ENCODE data around the gene SLC2A13.
"Not testable (repeated sequence)": the region's sequence is repeated elsewhere in the genome, so short reads cannot be mapped to it uniquely, and the experiment has no call there.

Gene SLC2A13

DNA sequence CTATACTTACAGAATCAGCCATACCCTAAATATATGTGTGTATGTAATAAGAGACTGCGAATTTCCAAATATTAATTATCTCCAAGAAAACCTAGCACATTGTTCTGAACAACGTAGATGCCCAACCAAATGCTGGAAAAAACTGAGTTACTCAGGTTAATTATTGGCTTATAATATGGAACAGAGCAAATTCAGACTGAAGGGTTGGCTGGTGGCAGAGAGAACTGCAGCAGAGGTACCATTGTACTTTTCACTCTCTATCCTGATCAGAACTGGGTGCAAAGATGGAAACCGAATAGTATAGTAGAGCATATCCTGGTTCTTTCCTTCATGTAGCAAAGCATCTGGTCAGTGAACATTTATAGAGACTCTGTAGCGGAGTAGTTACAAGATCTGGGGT is 185.7 kb downstream of the SLC2A13 start:
- no peak for DNase-seq

DNA sequence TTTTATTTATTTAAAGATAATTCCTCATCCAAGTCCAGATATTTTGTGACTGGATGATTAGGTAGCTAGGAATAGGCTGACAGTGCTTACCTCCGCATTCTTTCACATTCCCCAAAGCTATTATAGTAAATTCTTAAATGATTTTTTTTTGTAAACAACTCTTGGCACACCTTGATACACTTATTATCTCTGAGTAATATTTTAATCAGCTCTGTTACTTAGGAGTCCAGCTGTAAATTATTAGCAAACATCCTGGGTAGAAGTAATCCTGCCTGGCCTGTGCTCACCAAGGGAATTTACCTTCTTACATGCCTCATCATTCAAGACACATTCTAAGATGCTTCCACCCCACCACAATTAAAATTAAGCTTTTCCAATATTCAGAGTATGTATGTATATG is 186.1 kb downstream of the SLC2A13 start:
- DNase-seq: no peak

DNA sequence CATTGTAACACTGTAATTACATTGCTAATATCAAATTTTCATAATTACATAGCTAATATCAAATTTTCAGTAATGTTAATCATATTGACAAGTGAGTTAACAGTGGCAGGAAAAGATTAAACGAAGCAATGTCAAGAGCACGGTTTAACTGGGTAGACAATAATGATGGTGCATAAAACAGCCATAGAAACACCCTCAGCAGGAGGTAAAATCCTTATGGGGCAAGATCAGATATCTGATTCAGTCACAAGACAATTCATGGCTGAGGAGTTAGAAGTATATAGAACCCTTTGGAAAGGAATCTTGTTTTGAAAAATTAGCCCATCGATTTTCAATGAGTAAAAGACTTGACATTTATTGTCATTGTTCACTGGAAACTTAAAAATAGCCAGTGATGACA is 190.6 kb downstream of the SLC2A13 start:
- DNase-seq: no peak

DNA sequence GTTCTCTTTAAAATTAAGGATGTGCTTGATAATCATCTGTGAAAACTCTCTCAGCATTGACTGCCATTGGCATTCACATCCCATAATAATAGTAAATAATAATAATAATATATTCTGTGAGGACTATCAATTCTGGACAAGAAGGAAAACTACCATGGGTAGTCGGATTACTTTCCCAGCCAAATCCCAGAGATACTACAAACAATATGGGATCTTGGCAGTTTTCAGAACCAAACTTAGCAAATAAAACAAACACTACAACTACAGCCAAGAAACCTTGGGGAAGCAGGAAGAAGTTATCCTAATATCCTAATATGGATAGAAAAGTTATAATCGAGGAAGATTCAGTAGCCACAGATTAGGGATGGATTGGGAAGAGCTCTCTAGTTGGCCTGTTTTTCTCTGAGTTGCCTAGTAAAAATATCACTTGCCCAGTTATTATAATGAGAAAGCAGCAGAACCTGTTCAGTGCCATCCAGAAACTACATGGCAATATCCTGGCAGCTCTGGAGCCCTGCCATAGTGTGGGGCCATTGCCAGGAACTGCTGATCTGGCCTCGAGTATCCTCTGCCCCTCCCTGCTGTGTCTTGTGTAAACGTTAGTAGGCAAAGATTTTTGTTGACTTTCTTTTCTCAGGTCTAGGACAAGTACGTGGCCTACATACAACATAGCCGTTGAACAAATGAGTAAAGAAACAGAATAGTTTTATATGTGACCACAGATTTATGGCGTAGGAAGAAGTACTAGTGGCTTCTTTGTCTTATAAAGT is 193.5 kb downstream of the SLC2A13 start:
- DNase-seq: no peak

- DNase-seq: no peak
These were observed 199.6 kb downstream of the SLC2A13 start for GRCh38 chr12:39906237-39906636.

DNA sequence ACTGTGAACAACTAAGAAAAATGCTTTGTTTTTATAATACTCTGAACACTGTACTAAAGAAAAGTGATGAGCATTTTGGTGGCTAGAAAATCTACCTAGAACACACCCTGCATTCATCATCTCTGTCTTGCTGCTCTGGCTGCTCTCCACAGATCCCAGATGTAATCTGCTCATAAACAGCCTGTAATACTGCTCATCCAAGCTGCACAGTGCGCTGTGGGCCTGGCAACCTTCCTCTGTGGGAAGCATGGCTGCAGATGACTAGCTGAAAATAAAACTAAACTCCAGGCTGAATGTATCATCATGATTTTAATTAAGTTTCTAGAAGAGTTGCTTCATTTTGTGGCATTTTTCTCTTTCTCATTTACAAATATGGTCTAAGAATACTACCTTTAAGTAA is 200.7 kb downstream of the SLC2A13 start:
- DNase-seq: no peak

- no peak for DNase-seq
These were observed 203.1 kb downstream of the SLC2A13 start for GRCh38 chr12:39902821-39903220.

GRCh38 chr12:39897315-39897714 is 208.6 kb downstream of the SLC2A13 start:
- no peak for DNase-seq

DNA sequence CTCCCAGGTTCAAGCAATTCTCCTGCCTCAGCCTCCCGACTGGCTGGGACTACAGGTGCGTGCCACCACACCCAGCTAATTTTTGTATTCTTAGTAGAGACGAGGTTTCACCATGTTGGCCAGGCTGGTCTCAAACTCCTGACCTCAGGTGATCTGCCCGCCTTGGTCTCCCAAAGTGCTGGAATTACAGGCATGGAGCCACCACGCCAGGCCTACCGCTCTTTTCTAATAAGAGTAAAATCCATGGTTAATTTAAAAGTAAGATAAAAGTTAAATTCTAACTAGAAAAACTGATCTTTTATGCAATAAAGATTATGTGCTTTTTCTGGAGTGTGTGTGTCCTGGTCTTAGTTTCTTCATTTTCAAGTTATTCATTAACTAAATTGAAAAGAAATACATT is 212.5 kb downstream of the SLC2A13 start:
- not testable (repeated sequence) for DNase-seq

- DNase-seq: no peak
These were observed 213.7 kb downstream of the SLC2A13 start for GRCh38 chr12:39892146-39892545.

DNA sequence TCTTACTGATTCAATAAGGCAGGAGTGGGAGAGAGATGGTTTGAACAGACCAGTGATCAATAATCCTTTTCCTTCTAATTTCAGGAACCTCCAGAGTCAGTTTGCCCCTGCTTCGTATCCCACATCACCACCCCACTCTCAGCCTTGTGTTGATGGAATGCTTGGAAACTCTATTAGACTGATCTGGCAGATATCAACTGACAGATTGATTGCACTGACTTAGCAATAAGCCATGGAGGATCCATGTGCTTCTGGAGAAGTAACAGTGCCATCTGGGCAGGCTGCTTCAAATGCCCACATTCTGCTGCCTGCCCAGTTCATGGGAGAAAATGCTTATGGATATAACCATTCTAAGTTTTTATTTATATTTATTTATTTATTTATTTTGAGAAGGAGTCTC is 218.0 kb downstream of the SLC2A13 start:
- DNase-seq: no peak

DNA sequence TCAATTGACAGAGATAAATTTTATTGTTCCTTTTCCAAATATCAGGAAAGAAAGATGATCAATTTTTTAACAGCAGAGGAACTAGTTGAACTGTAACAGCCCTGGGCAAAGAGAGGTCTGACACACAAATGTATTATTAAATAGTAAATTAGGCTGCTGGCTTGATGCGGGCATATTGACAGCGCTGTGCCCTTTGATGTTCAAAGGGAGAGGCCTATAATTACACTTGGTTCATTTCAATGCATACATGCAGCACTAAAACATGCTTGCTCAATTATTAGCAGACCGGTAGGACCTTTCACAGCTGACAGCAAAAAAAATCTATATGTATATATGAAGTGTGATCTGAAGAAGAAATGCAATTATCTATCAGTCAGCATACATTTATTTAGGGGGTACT is 219.8 kb downstream of the SLC2A13 start:
- no peak for DNase-seq

- DNase-seq: no peak
These were observed 221.2 kb downstream of the SLC2A13 start for GRCh38 chr12:39884616-39885125.

GRCh38 chr12:39883411-39883810 is 222.5 kb downstream of the SLC2A13 start:
- no peak for DNase-seq

DNA sequence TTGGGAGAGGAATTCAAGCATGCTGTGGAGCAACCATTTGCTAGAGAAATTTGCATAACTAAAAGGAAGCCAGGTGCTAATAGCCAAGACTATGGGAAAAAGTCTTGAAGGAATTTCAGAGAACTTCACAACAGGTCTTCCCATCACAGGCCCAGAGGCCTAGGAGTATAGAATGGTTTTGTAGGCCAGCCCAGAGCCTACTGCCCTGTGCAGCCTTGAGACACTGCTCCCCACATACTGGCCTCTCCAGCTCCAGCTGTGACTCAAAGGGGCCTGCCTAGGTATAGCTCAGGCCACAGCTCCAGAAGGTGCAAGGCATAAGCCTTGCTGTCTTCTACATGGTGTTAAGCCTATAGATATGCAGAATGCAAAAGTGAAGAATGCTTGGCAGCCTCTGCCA is 227.1 kb downstream of the SLC2A13 start:
- no peak for DNase-seq

GRCh38 chr12:39875721-39876120 is 230.2 kb downstream of the SLC2A13 start:
- DNase-seq: no peak

DNA sequence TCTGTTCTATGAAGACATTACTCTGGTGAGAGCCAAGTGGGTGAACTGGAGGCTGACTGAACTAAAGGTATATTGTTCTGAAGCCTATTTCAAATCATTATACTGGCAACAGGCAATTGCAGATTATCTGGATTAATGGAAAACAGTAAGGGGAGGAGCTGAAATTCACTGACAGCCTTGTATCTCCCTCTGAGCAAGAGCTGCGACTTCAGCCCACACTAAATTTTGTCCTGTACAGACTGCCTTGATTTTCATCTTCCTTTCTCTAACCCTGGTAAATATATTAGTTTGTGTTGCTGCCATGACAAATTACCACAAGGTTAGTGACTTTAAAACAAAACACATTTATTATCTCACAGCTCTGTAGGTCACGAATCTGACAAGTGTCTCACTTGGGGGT is 231.1 kb downstream of the SLC2A13 start:
- no peak for DNase-seq

DNA sequence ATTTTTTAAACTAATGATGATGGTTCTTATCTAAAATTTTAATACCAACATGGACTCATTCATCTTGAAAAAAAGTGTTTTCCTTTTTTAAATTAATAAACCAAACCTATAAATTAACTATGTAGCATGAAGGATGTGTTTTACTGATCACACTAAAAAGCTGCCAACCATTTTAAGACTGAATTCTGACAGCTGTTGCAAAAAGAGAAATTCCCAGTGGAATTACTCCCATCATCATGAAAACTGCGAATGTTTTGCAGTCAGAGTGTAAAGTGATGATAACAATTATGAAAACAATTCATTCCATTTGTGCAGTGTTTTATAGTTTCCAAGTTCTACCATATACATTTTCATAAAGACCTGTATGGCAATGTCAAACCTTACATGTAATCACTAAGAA is 232.8 kb downstream of the SLC2A13 start:
- DNase-seq: no peak

GRCh38 chr12:39872425-39872824 is 233.5 kb downstream of the SLC2A13 start:
- no peak for DNase-seq

GRCh38 chr12:39868328-39868725 is 237.6 kb downstream of the SLC2A13 start:
- no peak for DNase-seq

GRCh38 chr12:39867631-39868327 is 238.1 kb downstream of the SLC2A13 start:
- DNase-seq: no peak

GRCh38 chr12:39866135-39866534 is 239.7 kb downstream of the SLC2A13 start:
- no peak for DNase-seq

DNA sequence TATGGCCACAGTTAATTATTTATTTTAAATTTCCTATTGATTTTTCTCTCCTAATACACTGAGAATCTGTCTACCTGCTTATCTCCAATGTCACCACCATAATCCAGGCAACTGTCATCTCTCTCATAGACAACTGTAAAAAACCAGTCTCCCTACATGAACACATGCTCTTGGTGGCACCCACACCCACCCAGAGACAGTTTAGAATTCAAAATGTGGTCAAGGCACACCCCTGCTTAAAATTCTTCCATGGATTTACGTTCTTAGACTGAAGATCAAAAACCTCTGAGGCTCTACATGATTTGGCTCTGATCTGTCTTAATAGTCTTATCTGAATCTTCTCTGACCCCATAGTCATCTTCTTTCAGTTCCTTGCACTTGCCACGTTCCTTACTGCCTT is 245.2 kb downstream of the SLC2A13 start:
- no peak for DNase-seq

DNA sequence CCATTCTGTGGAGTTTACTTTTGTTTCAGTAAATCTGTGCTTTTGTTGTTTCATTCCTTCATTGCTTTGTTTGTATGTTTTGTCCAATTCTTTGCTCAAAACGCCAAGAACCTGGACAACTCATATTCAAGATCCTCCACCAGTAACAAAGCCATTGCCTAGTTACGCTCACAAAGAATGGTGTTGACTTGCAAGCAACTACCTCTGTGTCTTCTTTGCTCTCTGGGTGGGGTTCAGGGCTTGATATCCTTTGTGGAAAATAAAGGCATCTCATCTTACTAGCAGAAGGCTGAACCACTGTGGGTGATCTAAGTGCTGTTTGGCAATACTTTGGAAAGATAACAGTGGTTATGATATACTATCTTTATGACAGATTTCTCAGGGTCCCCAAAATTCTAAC is 252.9 kb downstream of the SLC2A13 start:
- DNase-seq: no peak
